ENCODE data around the gene CMSS1. TPM values are rescaled to one million over a fixed set of nuclear protein-coding genes. Genes with fewer than 3 reads are reported as not detected.

CMSS1 gene
- total RNA-seq, 4 donors from 2014 or later = 1.3 to 9.9 (median 2.3) TPM

GRCh38 chr3:100023595-100023994, 205.9 kb downstream of the CMSS1 start:
- Histone ChIP-seq H3K4me1 (peaks cover 0 to 5% (median 0%) of the 10 kb centered on the region in 4 donors), H3K9me3 (no peaks in the 10 kb centered on the region), H3K36me3 (no peaks in the 10 kb centered on the region), H3K4me3 (no peak overlapping the region), H3K27me3 (no peaks in the 10 kb centered on the region), H3K27ac (no peak overlapping the region)
- no peak for TF ChIP-seq CTCF (IDR thresholded peaks at IDR 0.05)
- DNase-seq = no peak

- TF ChIP-seq POLR2A (IDR thresholded peaks at IDR 0.05) (no peak), CTCF (IDR thresholded peaks at IDR 0.05) (no peak)
- no peak for DNase-seq
- no peaks in the 10 kb centered on the region for H3K9me3 ChIP-seq
- no peak overlapping the region for H3K4me3 ChIP-seq
- H3K27ac ChIP-seq = peak overlapping the region in 3 of 4 donors; percentile 5 to 22 (median 17)
- no peaks in the 10 kb centered on the region for H3K27me3 ChIP-seq
- H3K4me1 ChIP-seq = peaks cover 0 to 5% (median 0%) of the 10 kb centered on the region in 4 donors
- H3K36me3 ChIP-seq = no peaks in the 10 kb centered on the region
Measured at GRCh38 chr3:100024520-100025303, 207.1 kb downstream of the CMSS1 start.

DNA sequence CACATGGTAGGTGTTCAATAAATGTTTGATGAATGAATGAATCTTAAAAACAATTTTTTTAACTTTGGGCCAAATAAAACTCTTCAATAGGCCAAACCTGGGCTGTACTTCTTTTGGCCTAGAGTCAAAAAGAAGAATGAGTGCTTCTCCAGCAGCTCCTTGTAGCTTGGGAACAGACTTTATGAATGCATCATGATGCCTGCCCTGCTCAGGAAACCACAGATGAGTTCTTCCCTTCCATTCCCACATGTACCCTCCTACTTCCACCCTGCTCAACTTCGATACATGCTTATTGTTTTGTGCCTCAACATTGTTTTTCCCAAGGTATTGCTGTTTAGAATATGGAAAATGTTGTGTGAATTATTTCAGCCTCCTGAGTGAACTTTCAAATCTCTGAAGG, 209.7 kb downstream of the CMSS1 start:
- Histone ChIP-seq H3K9me3 (no peaks in the 10 kb centered on the region), H3K36me3 (no peaks in the 10 kb centered on the region), H3K4me1 (peaks cover 0 to 5% (median 0%) of the 10 kb centered on the region in 4 donors), H3K27ac (no peak overlapping the region), H3K27me3 (no peaks in the 10 kb centered on the region), H3K4me3 (no peak overlapping the region)
- no peak for TF ChIP-seq CTCF (IDR thresholded peaks at IDR 0.05)
- no peak for TF ChIP-seq POLR2A (IDR thresholded peaks at IDR 0.05)
- no peak for DNase-seq

DNA sequence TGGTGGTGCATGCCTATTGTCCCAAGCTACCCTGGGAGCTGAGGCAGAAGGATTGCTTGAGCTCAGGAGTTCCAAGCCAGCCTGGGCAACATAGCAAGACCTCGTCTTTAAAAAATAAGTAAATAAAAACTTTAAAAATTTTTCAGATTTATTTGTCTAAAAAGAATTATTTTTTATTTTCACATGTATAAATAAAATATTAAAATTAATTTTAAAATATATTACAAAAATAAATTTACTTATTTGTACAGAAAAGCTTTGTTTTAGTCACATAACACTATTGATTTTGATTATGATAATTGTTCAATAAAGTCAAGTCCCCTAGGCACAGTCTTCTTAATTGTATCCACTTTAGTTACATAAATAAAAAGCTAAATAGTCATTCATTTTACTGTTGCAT, 211.4 kb downstream of the CMSS1 start:
- H3K27me3 ChIP-seq = no peaks in the 10 kb centered on the region

DNA sequence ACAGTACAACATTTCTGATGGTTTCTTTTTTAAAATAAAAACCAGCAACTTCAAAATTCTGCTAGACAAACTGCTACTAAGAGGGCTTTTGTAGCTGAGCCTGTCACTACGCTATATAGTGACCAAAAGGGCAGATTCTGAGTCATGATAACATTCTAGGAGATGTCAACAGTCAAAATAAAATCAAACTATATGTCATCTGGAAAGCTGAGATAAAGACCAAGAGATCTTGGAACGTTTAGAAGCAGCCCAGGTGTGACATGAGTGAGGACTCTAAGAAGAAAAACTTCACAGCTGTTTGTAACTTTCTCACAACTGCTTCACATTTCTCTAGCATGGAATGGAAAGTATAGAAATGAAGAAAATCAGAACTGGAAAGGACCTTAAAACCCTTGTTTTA, 212.0 kb downstream of the CMSS1 start:
- H3K4me3 ChIP-seq = no peak overlapping the region
- no peak overlapping the region for H3K27ac ChIP-seq
- no peaks in the 10 kb centered on the region for H3K36me3 ChIP-seq
- peaks cover 0 to under 1% (median 0%) of the 10 kb centered on the region in 4 donors for H3K4me1 ChIP-seq
- H3K9me3 ChIP-seq = no peaks in the 10 kb centered on the region
- H3K27me3 ChIP-seq = no peaks in the 10 kb centered on the region
- TF ChIP-seq POLR2A (IDR thresholded peaks at IDR 0.05) = no peak
- no peak for TF ChIP-seq CTCF (IDR thresholded peaks at IDR 0.05)
- no peak for DNase-seq

More for the DNA sequence above, 211.4 kb downstream of the CMSS1 start:
- peaks cover 0 to 5% (median 0%) of the 10 kb centered on the region in 4 donors for H3K4me1 ChIP-seq
- TF ChIP-seq POLR2A (IDR thresholded peaks at IDR 0.05) (no peak), CTCF (IDR thresholded peaks at IDR 0.05) (no peak)
- no peaks in the 10 kb centered on the region for H3K9me3 ChIP-seq
- no peak overlapping the region for H3K4me3 ChIP-seq
- H3K27ac ChIP-seq = no peak overlapping the region
- no peak for DNase-seq
- no peaks in the 10 kb centered on the region for H3K36me3 ChIP-seq

Data from Peyer's patch (tissue), 4 donors.